ENCODE data around the gene KIF26B. TPM values are rescaled to one million over a fixed set of nuclear protein-coding genes. Genes with fewer than 3 reads are reported as not detected.

KIF26B gene
- total and polyA plus RNA-seq, 2 of the 4 experiments (the other 2 are of a cell fraction), result 0.53 to 0.54 TPM

DNA sequence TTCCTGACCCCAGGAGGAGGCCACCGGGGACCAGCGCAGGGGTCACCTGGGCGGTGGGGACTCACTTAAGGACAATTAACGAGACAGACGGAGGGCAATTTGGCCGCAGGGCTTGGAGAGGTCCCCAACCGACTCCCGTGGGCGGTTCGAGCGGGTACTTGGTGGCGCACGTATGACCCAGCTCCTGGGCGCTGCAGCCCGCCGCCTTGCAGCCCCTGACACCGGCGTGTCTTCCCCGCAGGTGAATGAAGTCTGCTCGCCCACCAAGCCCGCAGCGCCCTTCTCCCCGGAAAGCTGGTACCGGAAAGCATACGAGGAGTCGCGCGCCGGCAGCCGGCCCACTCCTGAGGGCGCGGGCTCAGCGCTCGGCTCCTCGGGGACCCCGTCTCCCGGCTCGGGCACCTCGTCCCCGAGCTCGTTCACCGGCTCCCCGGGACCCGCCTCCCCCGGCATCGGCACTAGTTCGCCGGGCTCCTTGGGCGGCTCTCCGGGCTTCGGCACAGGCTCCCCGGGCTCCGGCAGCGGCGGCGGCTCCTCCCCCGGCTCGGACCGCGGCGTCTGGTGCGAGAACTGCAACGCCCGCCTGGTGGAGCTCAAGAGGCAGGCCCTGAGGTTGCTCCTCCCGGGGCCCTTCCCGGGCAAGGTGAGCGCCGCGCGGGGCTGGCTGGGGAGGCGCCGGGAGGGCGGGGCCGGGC lies 1.4 kb downstream of the KIF26B start:
- H2BK15ac ChIP-seq (ENCODE audit: low read depth, low read length), result no peak overlapping the region
- WGBS, 2 experiments (ENCODE audit: extremely low coverage in 2 of 2, insufficient read length in 1 of 2), result 0% methylated on average over 48 of the region's 74 CpGs; no CpG with 5 or more reads in 1 of the 2 experiments
- in situ Hi-C loops (cut with MboI; ENCODE audit: low sequenced_read_pairs), result loop anchor here (5.0 to 25.0 kb wide), 5 partner anchors 846 to 1531 kb away; no protein-coding TSS in a partner anchor

More for the DNA sequence above, 1.4 kb downstream of the KIF26B start:
- Histone ChIP-seq H3K79me1 (ENCODE audit: low read depth in 1 of 2, low read length in 2 of 2) (no peaks in the 10 kb centered on the region; a peak in 1 of 4 replicates), H3K9me3 (ENCODE audit: control insufficient read depth, insufficient read depth, low read length) (no peaks in the 10 kb centered on the region), H2AK9ac (replicated peaks; ENCODE audit: low read depth, low read length, poor library complexity) (peak overlapping the region; percentile 44), H3K4ac (ENCODE audit: low read depth, low read length) (no peak overlapping the region), H3K56ac (ENCODE audit: extremely low read depth, insufficient read depth, low read length) (no peak overlapping the region), H3K14ac (replicated peaks; ENCODE audit: low read depth, low read length) (no peak overlapping the region), H3K18ac (ENCODE audit: low read depth, low read length) (no peak overlapping the region), H4K5ac (ENCODE audit: low read depth, low read length) (no peak overlapping the region), H4K20me1 (ENCODE audit: insufficient read depth, low read length) (no peaks in the 10 kb centered on the region), H3K4me2 (ENCODE audit: low read depth, low read length) (peak overlapping the region; percentile 81), H3K9me1 (ENCODE audit: insufficient read depth, low read length) (no peaks in the 10 kb centered on the region), H3K4me3 (ENCODE audit: insufficient read depth, low read depth, low read length) (peak overlapping the region; percentile 86), H2AFZ (replicated peaks; ENCODE audit: low read length, poor library complexity) (peak overlapping the region; percentile 87), H3K9ac (ENCODE audit: low read depth, low read length) (peak overlapping the region; percentile 34), H3K36me3 (ENCODE audit: control insufficient read depth, insufficient read depth, low read length) (peaks cover 3% of the 10 kb centered on the region; the same call in 1 of the 2 replicates), H2AK5ac (ENCODE audit: low read depth, low read length) (no peak overlapping the region), H2BK120ac (ENCODE audit: low read depth, low read length) (no peak overlapping the region), H4K91ac (ENCODE audit: insufficient read depth, low read depth, low read length) (no peak overlapping the region), H2BK20ac (ENCODE audit: low read depth, low read length) (no peak overlapping the region), H3K23ac (ENCODE audit: low read depth, low read length) (peak overlapping the region; percentile 49; the same call in 1 of the 2 replicates), H4K8ac (ENCODE audit: low read depth in 2 of 2, low read length in 2 of 2) (no peak overlapping the region; a peak in 1 of 4 replicates), H3K4me1 (ENCODE audit: control insufficient read depth, insufficient read depth, low read length) (no peaks in the 10 kb centered on the region), H3K27ac (ENCODE audit: insufficient read depth, low read length) (peak overlapping the region; percentile 4; the same call in 1 of the 2 replicates), H2BK5ac (ENCODE audit: low read depth, low read length, poor library complexity, severe bottlenecking) (no peak overlapping the region), H3K27me3 (ENCODE audit: control insufficient read depth, insufficient read depth, low read length) (no peaks in the 10 kb centered on the region)
- TF ChIP-seq MAZ (IDR thresholded peaks at IDR 0.05; ENCODE audit: borderline replicate concordance, low read depth, low read length), result peak; percentile 32; the same call in 1 of the 2 replicates
- no peak for TF ChIP-seq CEBPB (IDR thresholded peaks at IDR 0.05; ENCODE audit: low read depth, low read length)
- TF ChIP-seq CTCF (conservative IDR thresholded peaks at IDR 0.05; ENCODE audit: low read depth, low read length), result peak; percentile 77
- TF ChIP-seq RFX5 (IDR thresholded peaks at IDR 0.05; ENCODE audit: low read depth, low read length), result no peak
- TF ChIP-seq, protein P1, sequence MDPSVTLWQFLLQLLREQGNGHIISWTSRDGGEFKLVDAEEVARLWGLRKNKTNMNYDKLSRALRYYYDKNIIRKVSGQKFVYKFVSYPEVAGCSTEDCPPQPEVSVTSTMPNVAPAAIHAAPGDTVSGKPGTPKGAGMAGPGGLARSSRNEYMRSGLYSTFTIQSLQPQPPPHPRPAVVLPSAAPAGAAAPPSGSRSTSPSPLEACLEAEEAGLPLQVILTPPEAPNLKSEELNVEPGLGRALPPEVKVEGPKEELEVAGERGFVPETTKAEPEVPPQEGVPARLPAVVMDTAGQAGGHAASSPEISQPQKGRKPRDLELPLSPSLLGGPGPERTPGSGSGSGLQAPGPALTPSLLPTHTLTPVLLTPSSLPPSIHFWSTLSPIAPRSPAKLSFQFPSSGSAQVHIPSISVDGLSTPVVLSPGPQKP (IDR thresholded peaks at IDR 0.05; ENCODE audit: borderline replicate concordance, low read depth, low read length), result no peak
- peak; percentile 74 for TF ChIP-seq RAD21 (IDR thresholded peaks at IDR 0.05; ENCODE audit: low read length)
- no peak for TF ChIP-seq FOS (IDR thresholded peaks at IDR 0.05; ENCODE audit: low read depth, low read length)
- peak; percentile 76 for TF ChIP-seq SMC3 (IDR thresholded peaks at IDR 0.05; ENCODE audit: low read depth, low read length)
- no peak for TF ChIP-seq NFE2L2 (IDR thresholded peaks at IDR 0.05; ENCODE audit: low read depth, low read length)
- intact Hi-C loops (cut with micrococcal nuclease) (loop anchor here (2.0 to 10.0 kb wide), 3 partner anchors 225 to 721 kb away; no protein-coding TSS in a partner anchor), dilution Hi-C loops (cut with HindIII; ENCODE audit: low sequenced_read_pairs, unreplicated experiment) (no loop called here)
- DNase-seq (peak; percentile 65), ATAC-seq (ENCODE audit: low read depth) (peak; percentile 86)
- ChIA-PET POLR2A (ENCODE audit: unreplicated experiment) (no interaction called here), CTCF (interaction anchor here (0.5 to 2.2 kb wide), 9 partner anchors 11 to 1124 kb away, joined by 3 to 12 read pairs (median 3); no protein-coding TSS in a partner anchor)
- no TSS peak for BruUV-seq (replicated peaks)

All from IMR-90 (cell line).